A549 (cell line): ENCODE measurements around the gene QRICH1. TPM values are rescaled to one million over a fixed set of nuclear protein-coding genes. Genes with fewer than 3 reads are reported as not detected.

Experiments
- ATAC-seq, 2 experiments: fragments of 200-7000 bp in 1 of 2; fragments of >200 bp in 1 of 2; cut with Nextera tagmentation in 1 of 2; cut with Tn5 transposase in 1 of 2; 3 replicates each; pipeline versions ENCODE4 v1.8.0 to v1.9.1; 2018 to 2020; ENCODE audit warnings: mild to moderate bottlenecking in 1 of 2, moderate library complexity in 1 of 2
- CTCF ChIA-PET: fragments of 300-600 bp; sonication (Branson Sonifier 250); formaldehyde crosslinking; extraction: SDS; loops from one replicate; lab custom pipeline; 2021; ENCODE audit warnings: antibody characterized with exemption, inconsistent platforms; lab: Yijun Ruan, JAX
- POLR2A ChIA-PET: fragments of 350-600 bp; formaldehyde crosslinking; extraction: SDS; loops from one replicate; lab custom pipeline; 2021; ENCODE audit warnings: antibody characterized with exemption, inconsistent platforms; lab: Yijun Ruan, JAX
- DNase-seq, 2 experiments: peaks; one replicate each; pipeline versions ENCODE4 v3.0.0 to v3.0.0-alpha.2; 2011 to 2016; ENCODE audit warnings: low read depth in 1 of 2, low spot score in 1 of 2
- FAIRE-seq: peaks from 2 replicates; lab custom pipeline; 2011; peaks lifted over from hg19 to GRCh38; lab: Jason Lieb, UNC
- H3K27ac ChIP-seq, 2 experiments: fragments of >200 bp; sonication (Bioruptor Twin); formaldehyde crosslinking; 3 replicates each; pipeline ENCODE4 v1.5.1; 2016 to 2017
- H3K4me1 ChIP-seq: fragments of >200 bp; sonication (Bioruptor Twin); formaldehyde crosslinking; 3 replicates; pipeline ENCODE4 v1.6.1; 2016
- H3K4me2 ChIP-seq: fragments of >200 bp; sonication (Bioruptor Twin); formaldehyde crosslinking; 3 replicates; pipeline ENCODE4 v1.6.1; 2016
- H3K4me3 ChIP-seq: fragments of >200 bp; sonication (Bioruptor Twin); formaldehyde crosslinking; 3 replicates; pipeline ENCODE4 v1.5.1; 2016
- H3K9me3 ChIP-seq: fragments of >200 bp; sonication (Bioruptor Twin); formaldehyde crosslinking; 3 replicates; pipeline ENCODE4 v1.6.1; 2016
- BHLHE40 ChIP-seq: IDR thresholded peaks from 2 replicates; pipeline ENCODE4 v1.6.1; 2012; ENCODE audit warnings: low read depth, low read length, inconsistent platforms
- CHD4 ChIP-seq: fragments of 200-600 bp; sonication (generic); IDR thresholded peaks from 2 replicates; pipeline ENCODE4 v1.6.1; 2016; ENCODE audit warnings: antibody characterized with exemption, mild to moderate bottlenecking, borderline replicate concordance
- E2F6 ChIP-seq: IDR thresholded peaks from 2 replicates; pipeline ENCODE4 v1.6.1; 2012; ENCODE audit warnings: low read depth, borderline replicate concordance
- EHMT2 ChIP-seq: fragments of 200-600 bp; sonication (generic); IDR thresholded peaks from 2 replicates; pipeline ENCODE4 v1.6.1; 2016; ENCODE audit warnings: antibody characterized with exemption, low read depth, mild to moderate bottlenecking, moderate library complexity
- ELK1 ChIP-seq: fragments of 150-350 bp; IDR thresholded peaks from 2 replicates; pipeline ENCODE4 v1.6.1; 2014; ENCODE audit warnings: low read depth, mild to moderate bottlenecking, low read length
- EP300 ChIP-seq, 2 experiments: fragments of >200 bp; sonication (Bioruptor Twin); formaldehyde crosslinking; IDR thresholded peaks; 2 replicates in 1 of 2; 3 replicates in 1 of 2; pipeline ENCODE4 v1.6.1; 2016 to 2017
- ESRRA ChIP-seq: fragments of 150-350 bp; IDR thresholded peaks from 2 replicates; pipeline ENCODE4 v1.6.1; 2014; ENCODE audit warnings: mild to moderate bottlenecking, low read length, borderline replicate concordance
- FOSL2 ChIP-seq, 2 experiments: fragments of 450-650 bp in 1 of 2; fragments of >200 bp in 1 of 2; sonication (Bioruptor Twin) in 1 of 2; formaldehyde crosslinking; IDR thresholded peaks; 2 replicates each; pipeline versions ENCODE4 v1.5.0 to v1.6.1; 2016 to 2020; ENCODE audit warnings: mild to moderate bottlenecking in 1 of 2, moderate library complexity in 1 of 2
- FOXS1 ChIP-seq: fragments of 250-450 bp; sonication (Bioruptor Pico); IDR thresholded peaks from 2 replicates; pipeline ENCODE4 v1.5.0; 2020; ENCODE audit warnings: mild to moderate bottlenecking, moderate library complexity
- GATA3 ChIP-seq: IDR thresholded peaks from 2 replicates; pipeline ENCODE4 v1.6.1; 2012; ENCODE audit warnings: borderline replicate concordance
- HOXA7 ChIP-seq: fragments of 250-450 bp; sonication (Bioruptor Pico); IDR thresholded peaks from 2 replicates; pipeline ENCODE4 v1.5.0; 2020; ENCODE audit warnings: mild to moderate bottlenecking, moderate library complexity
- HOXB13 ChIP-seq: fragments of 250-450 bp; sonication (Bioruptor Pico); IDR thresholded peaks from 2 replicates; pipeline ENCODE4 v1.5.0; 2020; ENCODE audit warnings: low read depth, mild to moderate bottlenecking, moderate library complexity
- JUN ChIP-seq, 2 experiments: fragments of >200 bp; sonication (Bioruptor Twin); formaldehyde crosslinking; IDR thresholded peaks; 2 replicates in 1 of 2; 3 replicates in 1 of 2; pipeline ENCODE4 v1.6.1; 2016 to 2017
- KDM1A ChIP-seq: fragments of 200-600 bp; sonication (generic); IDR thresholded peaks from 2 replicates; pipeline ENCODE4 v1.6.1; 2016; ENCODE audit warnings: low read depth, mild to moderate bottlenecking
- KDM5A ChIP-seq: fragments of 200-600 bp; sonication (generic); IDR thresholded peaks from 2 replicates; pipeline ENCODE4 v1.6.1; 2016; ENCODE audit warnings: antibody characterized with exemption, mild to moderate bottlenecking
- MAZ ChIP-seq: fragments of 150-350 bp; IDR thresholded peaks from 2 replicates; pipeline ENCODE4 v1.6.1; 2014; ENCODE audit warnings: antibody characterized with exemption, low read depth, low read length, borderline replicate concordance
- NPAS2 ChIP-seq: fragments of 250-450 bp; sonication (Bioruptor Pico); IDR thresholded peaks from 2 replicates; pipeline ENCODE4 v1.8.0; 2022; ENCODE audit warnings: mild to moderate bottlenecking, moderate library complexity, borderline replicate concordance
- NR3C1 ChIP-seq: fragments of >200 bp; sonication (Bioruptor Twin); formaldehyde crosslinking; IDR thresholded peaks from 3 replicates; pipeline ENCODE4 v1.6.1; 2017
- PBX3 ChIP-seq: IDR thresholded peaks from 2 replicates; pipeline ENCODE4 v1.6.1; 2012
- PHF8 ChIP-seq: fragments of 200-600 bp; sonication (generic); IDR thresholded peaks from 2 replicates; pipeline ENCODE4 v1.6.1; 2016; ENCODE audit warnings: low read depth, mild to moderate bottlenecking, antibody characterized with exemption, moderate library complexity, borderline replicate concordance
- RAD21 ChIP-seq, 2 experiments: fragments of >200 bp in 1 of 2; sonication (Bioruptor Twin) in 1 of 2; formaldehyde crosslinking in 1 of 2; IDR thresholded peaks in 1 of 2; conservative IDR thresholded peaks in 1 of 2; 2 replicates in 1 of 2; 3 replicates in 1 of 2; pipeline ENCODE4 v1.6.1; 2012 to 2018; ENCODE audit warnings: inconsistent platforms in 1 of 2
- RARB ChIP-seq: fragments of 250-450 bp; sonication (Bioruptor Pico); IDR thresholded peaks from 2 replicates; pipeline ENCODE4 v1.8.0; 2021; ENCODE audit warnings: mild to moderate bottlenecking, moderate library complexity
- RCOR1 ChIP-seq: fragments of 150-350 bp; IDR thresholded peaks from 2 replicates; pipeline ENCODE4 v1.6.1; 2014; ENCODE audit warnings: antibody characterized with exemption, low read length, low read depth
- RNF2 ChIP-seq: fragments of 200-600 bp; sonication (generic); IDR thresholded peaks from 2 replicates; pipeline ENCODE4 v1.6.1; 2016; ENCODE audit warnings: low read depth, mild to moderate bottlenecking, antibody characterized with exemption, moderate library complexity, borderline replicate concordance
- SREBF2 ChIP-seq: fragments of 450-650 bp; IDR thresholded peaks from 2 replicates; pipeline ENCODE4 v1.6.1; 2014; ENCODE audit warnings: mild to moderate bottlenecking, moderate library complexity
- TFCP2L1 ChIP-seq: fragments of 250-450 bp; sonication (Bioruptor Pico); IDR thresholded peaks from 2 replicates; pipeline ENCODE4 v1.5.0; 2021; ENCODE audit warnings: mild to moderate bottlenecking
- TP53 ChIP-seq: fragments of 250-450 bp; sonication (Bioruptor Pico); IDR thresholded peaks from 2 replicates; pipeline ENCODE4 v1.5.0; 2021; ENCODE audit warnings: mild to moderate bottlenecking, moderate library complexity
- ZC3H11A ChIP-seq: fragments of 450-650 bp; IDR thresholded peaks from 2 replicates; pipeline ENCODE4 v1.6.1; 2014; ENCODE audit warnings: antibody characterized with exemption, mild to moderate bottlenecking
- ZNF302 ChIP-seq: fragments of 250-450 bp; sonication (Bioruptor Pico); IDR thresholded peaks from 2 replicates; pipeline ENCODE4 v1.9.0; 2021; ENCODE audit warnings: inconsistent platforms, mild to moderate bottlenecking, moderate library complexity
- WGBS: methylation state at CpG from one replicate; pipeline ENCODE4 v1.1.6; 2017; ENCODE audit errors: missing lambda C conversion rate; 5-methylcytosine and 5-hydroxymethylcytosine counted together
- polyA plus RNA-seq, 4 experiments: library from polyadenylated mRNA; depleted of rRNA in 3 of 4; stranded (reverse); fragments of >200 nt; fragmentation: RNase III in 1 of 4; extraction: RNeasy Plus Mini Kit Qiagen cat#74134 plus additional on column Dnase treatment in 1 of 4; gene quantifications; 2 replicates in 3 of 4; 3 replicates in 1 of 4; pipeline ENCODE4 v1.2.3, GENCODE V29; 2011 to 2017

The QRICH1 gene
- polyA plus RNA-seq, 2 of the 4 experiments (the other 2 are of a cell fraction): 47.9 to 53.8 TPM

- ATAC-seq (no peak), FAIRE-seq (no peak), DNase-seq (no peak)
- H3K27ac ChIP-seq: no peak overlapping the region
- no peak overlapping the region for H3K4me3 ChIP-seq
- WGBS: 95% methylated on average over 4 of the region's 7 CpGs
- ChIA-PET POLR2A (interaction anchor here (0.6 kb wide), 1 partner anchor 25 kb away, joined by 4 read pairs; no protein-coding TSS in a partner anchor), CTCF (no interaction called here)
- no peak overlapping the region for H3K4me2 ChIP-seq
- TF ChIP-seq GATA3 (no peak), EP300 (IDR thresholded peaks at IDR 0.05) (no peak), NR3C1 (no peak), FOSL2 (IDR thresholded peaks at IDR 0.05) (no peak), FOSL2 (CRISPR knock-in tag; IDR thresholded peaks at IDR 0.05) (no peak), JUN (IDR thresholded peaks at IDR 0.05) (no peak)
- no peaks in the 10 kb centered on the region for H3K9me3 ChIP-seq
- H3K4me1 ChIP-seq: peaks cover 11% of the 10 kb centered on the region
Measured at GRCh38 chr3:49124203-49124602, 30.3 kb upstream of the QRICH1 start.

- Histone ChIP-seq H3K27ac (no peak overlapping the region), H3K4me3 (no peak overlapping the region), H3K9me3 (no peaks in the 10 kb centered on the region), H3K4me1 (peaks cover 14% of the 10 kb centered on the region), H3K4me2 (no peak overlapping the region)
- no peak for FAIRE-seq
- ATAC-seq: no peak
- POLR2A ChIA-PET: no interaction called here
- WGBS: 95% methylated on average over 17 of the region's 17 CpGs
- DNase-seq: no peak
- CTCF ChIA-PET: no interaction called here
- TF ChIP-seq SREBF2: no peak
- TF ChIP-seq FOXS1 (CRISPR knock-in tag): no peak
- no peak for TF ChIP-seq ZC3H11A
- TF ChIP-seq GATA3: no peak
- TF ChIP-seq MAZ: no peak
- TF ChIP-seq HOXB13: no peak
- no peak for TF ChIP-seq CHD4
- no peak for TF ChIP-seq BHLHE40
- TF ChIP-seq FOSL2 (IDR thresholded peaks at IDR 0.05): no peak
- no peak for TF ChIP-seq FOSL2 (CRISPR knock-in tag; IDR thresholded peaks at IDR 0.05)
- no peak for TF ChIP-seq JUN (IDR thresholded peaks at IDR 0.05)
- TF ChIP-seq KDM5A: no peak
- TF ChIP-seq PBX3: no peak
- no peak for TF ChIP-seq KDM1A
- no peak for TF ChIP-seq ESRRA
- no peak for TF ChIP-seq RCOR1
- no peak for TF ChIP-seq RNF2
- TF ChIP-seq E2F6: no peak
- TF ChIP-seq RARB (CRISPR knock-in tag): no peak
- TF ChIP-seq TFCP2L1 (CRISPR knock-in tag): no peak
- no peak for TF ChIP-seq ZNF302 (CRISPR knock-in tag)
- TF ChIP-seq, all 56 proteins: peak for 0
Measured at GRCh38 chr3:49123687-49124086, 29.8 kb upstream of the QRICH1 start.

- H3K27ac ChIP-seq: no peak overlapping the region
- WGBS: 100% methylated on average over 9 of the region's 17 CpGs
- POLR2A ChIA-PET: no interaction called here
- no peak overlapping the region for H3K4me2 ChIP-seq
- TF ChIP-seq TP53: no peak
- no peak for TF ChIP-seq HOXA7
- TF ChIP-seq E2F6: no peak
- TF ChIP-seq FOSL2 (IDR thresholded peaks at IDR 0.05): no peak
- TF ChIP-seq FOSL2 (CRISPR knock-in tag; IDR thresholded peaks at IDR 0.05): no peak
- TF ChIP-seq RAD21 (conservative IDR thresholded peaks at IDR 0.05 in 1 of 2, IDR thresholded peaks at IDR 0.05 in 1 of 2): no peak
- TF ChIP-seq PHF8: no peak
- no peak for TF ChIP-seq NPAS2 (CRISPR knock-in tag)
- TF ChIP-seq RNF2: no peak
- TF ChIP-seq JUN (IDR thresholded peaks at IDR 0.05): no peak
- no peak for TF ChIP-seq EP300 (IDR thresholded peaks at IDR 0.05)
- no peak for TF ChIP-seq NR3C1
- TF ChIP-seq ELK1: no peak
- TF ChIP-seq BHLHE40: no peak
- no peak for TF ChIP-seq EHMT2
- TF ChIP-seq PBX3: no peak
- DNase-seq (no peak), FAIRE-seq (no peak), ATAC-seq (no peak)
- H3K4me1 ChIP-seq: peaks cover 14% of the 10 kb centered on the region
- H3K9me3 ChIP-seq: no peaks in the 10 kb centered on the region
- CTCF ChIA-PET: interaction anchor here (1.4 kb wide), 1 partner anchor 109 kb away, joined by 3 read pairs; no protein-coding TSS in a partner anchor
- H3K4me3 ChIP-seq: no peak overlapping the region
Measured at GRCh38 chr3:49122886-49123545, 29.1 kb upstream of the QRICH1 start.
